HS-27A (cell line): Measurements from ENCODE around the gene TMEM222.

Experiments
- DNase-seq: peaks from one replicate; pipeline ENCODE4 v3.0.0-alpha.2; 2012; ENCODE audit warnings: low read depth, missing footprints

Gene TMEM222

GRCh38 chr1:27306892-27307761 is 14.8 kb upstream of the TMEM222 start:
- no peak for DNase-seq

GRCh38 chr1:27307874-27308598 is 13.9 kb upstream of the TMEM222 start:
- DNase-seq = no peak

- DNase-seq = no peak
Measured at GRCh38 chr1:27314169-27314568, 7.8 kb upstream of the TMEM222 start.

- DNase-seq = no peak
Measured at GRCh38 chr1:27314737-27315136, 7.2 kb upstream of the TMEM222 start.

- DNase-seq = no peak
Measured at GRCh38 chr1:27316860-27317259, 5.1 kb upstream of the TMEM222 start.

GRCh38 chr1:27318136-27318535 is 3.8 kb upstream of the TMEM222 start:
- no peak for DNase-seq

GRCh38 chr1:27318596-27318995 is 3.4 kb upstream of the TMEM222 start:
- DNase-seq = no peak

- DNase-seq = no peak
Measured at GRCh38 chr1:27322569-27323240, 742 bp downstream of the TMEM222 start.

GRCh38 chr1:27325286-27325685 is 3.3 kb downstream of the TMEM222 start:
- DNase-seq = no peak

GRCh38 chr1:27327964-27328363 is 6.0 kb downstream of the TMEM222 start:
- no peak for DNase-seq

- no peak for DNase-seq
Measured at GRCh38 chr1:27330786-27331185, 8.8 kb downstream of the TMEM222 start.

GRCh38 chr1:27331426-27331825 is 9.5 kb downstream of the TMEM222 start:
- no peak for DNase-seq

GRCh38 chr1:27331922-27332321 is 10.0 kb downstream of the TMEM222 start:
- DNase-seq = no peak

GRCh38 chr1:27332536-27333281 is 10.7 kb downstream of the TMEM222 start:
- DNase-seq = no peak

GRCh38 chr1:27333717-27334279 is 11.8 kb downstream of the TMEM222 start:
- DNase-seq = no peak

GRCh38 chr1:27335506-27336422 is 13.8 kb downstream of the TMEM222 start:
- DNase-seq = no peak

- no peak for DNase-seq
Measured at GRCh38 chr1:27336756-27337155, 14.8 kb downstream of the TMEM222 start.

GRCh38 chr1:27338751-27339150 is 16.8 kb downstream of the TMEM222 start:
- DNase-seq = no peak

GRCh38 chr1:27339213-27339612 is 17.2 kb downstream of the TMEM222 start:
- DNase-seq = no peak

- DNase-seq = no peak
Measured at GRCh38 chr1:27341525-27342252, 19.7 kb downstream of the TMEM222 start, which contains the start of gene SYTL1. Gene SYTL1 (plus strand): TSS chr1:27342022. CDS start chr1:27345335, 3,313 bp downstream.
